Testis (tissue), 2 donors: ENCODE data around the gene HIC2.
"Not testable (repeated sequence)": the region's sequence is repeated elsewhere in the genome, so short reads cannot be mapped to it uniquely, and the experiment has no call there.

Experiments
- POLR2A ChIP-seq: fragments of 450-650 bp; IDR thresholded peaks from one replicate; pipeline ENCODE4 v1.6.1; 2017; ENCODE audit warnings: antibody characterized with exemption, mild to moderate bottlenecking, moderate library complexity
- TF ChIP-seq, protein P1 (sequence below), 3 experiments: fragments of 450-650 bp in 2 of 3; fragments of 200-600 bp in 1 of 3; sonication (generic) in 1 of 3; IDR thresholded peaks; one replicate each; pipeline ENCODE4 v1.5.1; 2016 to 2019; ENCODE audit warnings: antibody characterized with exemption in 3 of 3, mild to moderate bottlenecking in 2 of 3, moderate library complexity in 1 of 3

DNA sequence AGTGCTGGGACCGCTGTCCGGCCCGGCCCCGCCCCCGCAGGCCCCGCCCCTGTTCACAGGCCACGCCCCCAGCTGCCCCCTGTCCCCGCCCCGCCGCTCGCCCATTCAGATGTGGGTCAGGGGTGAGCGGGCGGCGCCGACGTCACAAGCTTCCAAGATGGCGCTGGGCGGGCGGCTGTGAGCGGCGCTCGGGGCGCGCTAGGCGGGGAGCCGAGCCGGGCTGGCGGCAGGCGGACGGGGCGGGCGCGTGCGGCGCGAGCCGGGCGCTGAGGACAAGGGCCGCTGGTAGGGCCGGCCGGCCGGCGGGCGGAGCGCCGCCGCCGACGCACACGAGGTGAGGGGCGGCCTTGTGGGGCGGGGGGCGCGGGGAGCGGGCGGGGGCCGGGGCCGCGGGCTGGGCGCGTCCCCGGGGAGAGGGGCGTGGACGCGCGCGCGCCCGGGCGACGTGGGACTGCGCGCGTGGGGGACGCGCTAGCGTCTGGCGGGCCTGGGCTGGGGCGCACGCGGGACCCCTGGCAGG, at the start of gene HIC2:
- TF ChIP-seq, protein P1, sequence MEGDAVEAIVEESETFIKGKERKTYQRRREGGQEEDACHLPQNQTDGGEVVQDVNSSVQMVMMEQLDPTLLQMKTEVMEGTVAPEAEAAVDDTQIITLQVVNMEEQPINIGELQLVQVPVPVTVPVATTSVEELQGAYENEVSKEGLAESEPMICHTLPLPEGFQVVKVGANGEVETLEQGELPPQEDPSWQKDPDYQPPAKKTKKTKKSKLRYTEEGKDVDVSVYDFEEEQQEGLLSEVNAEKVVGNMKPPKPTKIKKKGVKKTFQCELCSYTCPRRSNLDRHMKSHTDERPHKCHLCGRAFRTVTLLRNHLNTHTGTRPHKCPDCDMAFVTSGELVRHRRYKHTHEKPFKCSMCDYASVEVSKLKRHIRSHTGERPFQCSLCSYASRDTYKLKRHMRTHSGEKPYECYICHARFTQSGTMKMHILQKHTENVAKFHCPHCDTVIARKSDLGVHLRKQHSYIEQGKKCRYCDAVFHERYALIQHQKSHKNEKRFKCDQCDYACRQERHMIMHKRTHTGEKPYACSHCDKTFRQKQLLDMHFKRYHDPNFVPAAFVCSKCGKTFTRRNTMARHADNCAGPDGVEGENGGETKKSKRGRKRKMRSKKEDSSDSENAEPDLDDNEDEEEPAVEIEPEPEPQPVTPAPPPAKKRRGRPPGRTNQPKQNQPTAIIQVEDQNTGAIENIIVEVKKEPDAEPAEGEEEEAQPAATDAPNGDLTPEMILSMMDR (IDR thresholded peaks at IDR 0.05) = not testable (repeated sequence)
- not testable (repeated sequence) for TF ChIP-seq POLR2A
